TTC549 (cell line): ENCODE data around the gene PPM1B.
"Not testable (repeated sequence)": the region's sequence is repeated elsewhere in the genome, so short reads cannot be mapped to it uniquely, and the experiment has no call there.

Experiments
- FAIRE-seq: peaks from 2 replicates; lab custom pipeline; 2012; peaks lifted over from hg19 to GRCh38; lab: Jason Lieb, UNC

PPM1B gene

GRCh38 chr2:44200759-44201158 lies 32.1 kb downstream of the PPM1B start:
- no peak for FAIRE-seq

GRCh38 chr2:44201648-44202165 lies 33.0 kb downstream of the PPM1B start:
- no peak for FAIRE-seq

- FAIRE-seq, result no peak
Observed at GRCh38 chr2:44203542-44203941, 34.9 kb downstream of the PPM1B start.

- no peak for FAIRE-seq
Observed at GRCh38 chr2:44205169-44205568, 36.5 kb downstream of the PPM1B start.

- no peak for FAIRE-seq
Observed at GRCh38 chr2:44207102-44207501, 38.4 kb downstream of the PPM1B start.

GRCh38 chr2:44207648-44208047 lies 39.0 kb downstream of the PPM1B start:
- FAIRE-seq, result not testable (repeated sequence)

- no peak for FAIRE-seq
Observed at GRCh38 chr2:44210362-44210761, 41.7 kb downstream of the PPM1B start.

- no peak for FAIRE-seq
Observed at GRCh38 chr2:44211183-44211582, 42.5 kb downstream of the PPM1B start.

- FAIRE-seq, result no peak
Observed at GRCh38 chr2:44212302-44212701, 43.6 kb downstream of the PPM1B start.

- FAIRE-seq, result no peak
Observed at GRCh38 chr2:44215827-44216226, 47.2 kb downstream of the PPM1B start.

- no peak for FAIRE-seq
Observed at GRCh38 chr2:44218771-44219170, 50.1 kb downstream of the PPM1B start.

- peak; percentile 9 for FAIRE-seq
Observed at GRCh38 chr2:44226753-44227152, 58.1 kb downstream of the PPM1B start.

GRCh38 chr2:44230378-44230777 lies 61.7 kb downstream of the PPM1B start:
- FAIRE-seq, result no peak

- peak; percentile 100 for FAIRE-seq
Observed at GRCh38 chr2:44233450-44234128, 64.9 kb downstream of the PPM1B start.

GRCh38 chr2:44237221-44237620 lies 68.5 kb downstream of the PPM1B start:
- no peak for FAIRE-seq

GRCh38 chr2:44242904-44243303 lies 74.2 kb downstream of the PPM1B start:
- peak; percentile 92 for FAIRE-seq

- FAIRE-seq, result peak; percentile 98
Observed at GRCh38 chr2:44244135-44244871, 75.6 kb downstream of the PPM1B start.

- no peak for FAIRE-seq
Observed at GRCh38 chr2:44245083-44245861, 76.6 kb downstream of the PPM1B start.

- FAIRE-seq, result peak; percentile 90
Observed at GRCh38 chr2:44246436-44246835, 77.8 kb downstream of the PPM1B start.

GRCh38 chr2:44246840-44247369 lies 78.2 kb downstream of the PPM1B start:
- FAIRE-seq, result no peak

GRCh38 chr2:44247924-44248323 lies 79.2 kb downstream of the PPM1B start:
- FAIRE-seq, result no peak

GRCh38 chr2:44249269-44249668 lies 80.6 kb downstream of the PPM1B start:
- FAIRE-seq, result not testable (repeated sequence)

- no peak for FAIRE-seq
Observed at GRCh38 chr2:44250376-44250775, 81.7 kb downstream of the PPM1B start.
